BE2C (cell line): Measurements from ENCODE around the gene UGT1A9.
A peak's percentile ranks its signal among the peaks of the same experiment; 100 is the strongest.

Source experiments
- DNase-seq: peaks from one replicate; pipeline ENCODE4 v3.0.0-alpha.2; 2020
- H3K27me3 ChIP-seq: fragments of 250-450 bp; sonication (Bioruptor Pico); 2 replicates; pipeline ENCODE4 v1.5.1; 2020; ENCODE audit warnings: mild to moderate bottlenecking
- H3K36me3 ChIP-seq: fragments of 250-450 bp; sonication (Bioruptor Pico); 2 replicates; pipeline ENCODE4 v1.5.1; 2020; ENCODE audit warnings: mild to moderate bottlenecking
- H3K4me1 ChIP-seq: fragments of 250-450 bp; sonication (Bioruptor Pico); 2 replicates; pipeline ENCODE4 v1.5.1; 2020
- H3K4me3 ChIP-seq: 2 replicates; pipeline ENCODE4 v1.5.1; 2011; ENCODE audit warnings: low read depth, low read length
- H3K9me3 ChIP-seq: fragments of 250-450 bp; sonication (Bioruptor Pico); 2 replicates; pipeline ENCODE4 v1.5.1; 2020
- CTCF ChIP-seq: IDR thresholded peaks from 2 replicates; pipeline ENCODE4 v1.5.1; 2012; ENCODE audit warnings: mild to moderate bottlenecking, low read depth, low read length

UGT1A9 gene

GRCh38 chr2:233705911-233706506, 34.3 kb downstream of the UGT1A9 start:
- Histone ChIP-seq H3K4me3 (no peak overlapping the region), H3K4me1 (no peaks in the 10 kb centered on the region), H3K36me3 (no peaks in the 10 kb centered on the region), H3K9me3 (no peaks in the 10 kb centered on the region), H3K27me3 (no peaks in the 10 kb centered on the region)
- no peak for TF ChIP-seq CTCF
- no peak for DNase-seq

GRCh38 chr2:233706720-233707119, 35.0 kb downstream of the UGT1A9 start:
- no peaks in the 10 kb centered on the region for H3K4me1 ChIP-seq
- no peaks in the 10 kb centered on the region for H3K9me3 ChIP-seq
- H3K36me3 ChIP-seq = no peaks in the 10 kb centered on the region
- no peaks in the 10 kb centered on the region for H3K27me3 ChIP-seq
- no peak for TF ChIP-seq CTCF
- H3K4me3 ChIP-seq = no peak overlapping the region
- DNase-seq = no peak

- no peaks in the 10 kb centered on the region for H3K4me1 ChIP-seq
- H3K4me3 ChIP-seq = no peak overlapping the region
- TF ChIP-seq CTCF = no peak
- no peaks in the 10 kb centered on the region for H3K36me3 ChIP-seq
- no peaks in the 10 kb centered on the region for H3K9me3 ChIP-seq
- no peak for DNase-seq
- H3K27me3 ChIP-seq = no peaks in the 10 kb centered on the region
Observed at GRCh38 chr2:233707940-233708644, 36.4 kb downstream of the UGT1A9 start.

GRCh38 chr2:233708942-233709341, 37.2 kb downstream of the UGT1A9 start:
- H3K27me3 ChIP-seq = no peaks in the 10 kb centered on the region; the same call in 1 of the 2 replicates
- no peak for TF ChIP-seq CTCF
- H3K36me3 ChIP-seq = no peaks in the 10 kb centered on the region
- H3K9me3 ChIP-seq = no peaks in the 10 kb centered on the region
- H3K4me1 ChIP-seq = no peaks in the 10 kb centered on the region
- DNase-seq = peak; percentile 39
- H3K4me3 ChIP-seq = no peak overlapping the region

GRCh38 chr2:233711312-233712008, 39.8 kb downstream of the UGT1A9 start:
- Histone ChIP-seq H3K27me3 (peaks cover 3% of the 10 kb centered on the region; the same call in 1 of the 2 replicates), H3K9me3 (no peaks in the 10 kb centered on the region), H3K4me1 (no peaks in the 10 kb centered on the region), H3K36me3 (no peaks in the 10 kb centered on the region), H3K4me3 (no peak overlapping the region)
- DNase-seq = peak; percentile 88
- peak; percentile 96 for TF ChIP-seq CTCF
